ENCODE measurements around the gene CFAP99. TPM values are rescaled to one million over a fixed set of nuclear protein-coding genes. Genes with fewer than 3 reads are reported as not detected.

The CFAP99 gene
- total and polyA plus RNA-seq, 2 of the 8 experiments (the other 6 are each of a cell fraction or from before 2014, with no cell fraction given) = not detected

DNA sequence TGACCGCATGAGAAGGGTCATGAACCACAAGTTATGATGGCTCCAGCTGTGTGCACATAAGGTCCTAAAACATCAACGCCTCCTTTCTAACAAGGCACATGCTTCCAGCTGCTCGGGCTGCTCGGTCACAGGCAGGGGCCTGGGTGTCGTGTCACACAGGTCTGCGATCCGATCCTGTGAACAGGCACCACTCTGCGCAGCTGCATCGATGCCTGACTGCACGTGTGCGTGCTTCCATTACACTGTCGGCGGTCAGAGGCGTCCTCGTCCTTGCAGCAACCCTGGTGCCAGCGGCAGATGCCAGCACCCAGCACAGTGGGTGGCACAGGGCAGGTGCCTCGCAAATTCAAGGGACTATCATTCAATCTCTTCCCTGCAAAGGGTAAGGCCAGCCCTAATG lies 24.2 kb upstream of the CFAP99 start:
- H3K4me2 ChIP-seq (ENCODE audit: insufficient read depth in 1 of 2, low read depth in 2 of 2, low read length in 2 of 2) = no peak overlapping the region; a peak in 2 of 4 replicates
- H3K56ac ChIP-seq (replicated peaks; ENCODE audit: insufficient read length, low read depth, low read length) = no peak overlapping the region
- H3K4me1 ChIP-seq (replicated peaks in 1 of 4; ENCODE audit: control insufficient read depth in 3 of 4, insufficient read depth in 4 of 4, low read length in 3 of 4) = peaks cover 0 to 29% (median 14%) of the 10 kb centered on the region in 4 experiments; a peak in 6 of 7 replicates
- no peaks in the 10 kb centered on the region for H3K9me3 ChIP-seq (ENCODE audit: insufficient read depth in 2 of 2, low read depth in 1 of 2, low read length in 1 of 2)
- peaks cover 6% of the 10 kb centered on the region; the same call in 1 of the 2 replicates for H3K23me2 ChIP-seq (ENCODE audit: low read depth, low read length)
- H2BK12ac ChIP-seq (ENCODE audit: low read depth, low read length) = peak overlapping the region; percentile 86; the same call in 1 of the 2 replicates
- H2BK15ac ChIP-seq (ENCODE audit: low read length) = peak overlapping the region; percentile 77; the same call in 1 of the 2 replicates
- H3K4ac ChIP-seq (replicated peaks; ENCODE audit: insufficient read length, low read depth, low read length) = no peak overlapping the region
- H2BK5ac ChIP-seq (ENCODE audit: low read depth, low read length) = peak overlapping the region; percentile 78; the same call in 1 of the 2 replicates
- peak overlapping the region; percentile 85; the same call in 1 of the 2 replicates for H2AK5ac ChIP-seq (ENCODE audit: low read depth, low read length)
- H3K79me2 ChIP-seq (ENCODE audit: control insufficient read depth in 1 of 2, insufficient read depth in 2 of 2, low read length in 2 of 2) = no peaks in the 10 kb centered on the region
- H3K14ac ChIP-seq (ENCODE audit: insufficient read length) = no peak overlapping the region
- H4K91ac ChIP-seq (replicated peaks; ENCODE audit: insufficient read length, low read length) = peak overlapping the region; percentile 75
- ChIA-PET POLR2A (ENCODE audit: partially characterized antibody) (interaction anchor here (1.4 to 2.0 kb wide), 3 partner anchors 19 to 74 kb away, joined by 3 to 8 read pairs (median 5); partner anchors contain the start of gene RNF4), CTCF (ENCODE audit: partially characterized antibody) (interaction anchor here (0.8 to 3.6 kb wide), 6 partner anchors 8 to 178 kb away, joined by 3 to 18 read pairs (median 6); no protein-coding TSS in a partner anchor)
- no peaks in the 10 kb centered on the region for H3K36me3 ChIP-seq (ENCODE audit: control insufficient read depth in 2 of 4, insufficient read depth in 4 of 4, low read length in 3 of 4)
- H2AFZ ChIP-seq (ENCODE audit: low read length) = no peak overlapping the region
- H3K4me3 ChIP-seq (ENCODE audit: extremely low read depth in 1 of 4, insufficient read depth in 2 of 4, low read depth in 3 of 4, low read length in 4 of 4) = no peak overlapping the region
- H3K18ac ChIP-seq (ENCODE audit: extremely low read depth, low read length) = no peak overlapping the region
- 88% methylated on average over 17 of the region's 17 CpGs; no CpG with 5 or more reads in 1 of the 2 experiments for WGBS, 2 experiments (ENCODE audit: extremely low coverage in 1 of 2, insufficient coverage in 1 of 2, insufficient read length in 1 of 2, insufficient replicate concordance in 2 of 2, low coverage in 1 of 2, low lambda C conversion rate in 2 of 2, missing lambda C conversion rate in 1 of 2)
- DNase-seq (ENCODE audit: low read depth in 1 of 2, low spot score in 2 of 2) (no peak), FAIRE-seq (no peak)
- H4K8ac ChIP-seq (ENCODE audit: extremely low read depth, insufficient read depth, low read length) = no peak overlapping the region
- no peak overlapping the region for H3K23ac ChIP-seq (ENCODE audit: insufficient read length)
- H4K5ac ChIP-seq (ENCODE audit: insufficient read length, low read depth, low read length) = no peak overlapping the region
- H3K79me1 ChIP-seq (ENCODE audit: low read depth, low read length) = peaks cover 5% of the 10 kb centered on the region
- 0 out of 7 replicates have a peak overlapping the region, but pooled peaks of 1 of the 4 experiments have one; percentile 14 for H3K9ac ChIP-seq (replicated peaks in 1 of 4; ENCODE audit: extremely low read depth in 1 of 4, low read depth in 3 of 4, low read length in 3 of 4)
- H4K20me1 ChIP-seq (replicated peaks in 1 of 2; ENCODE audit: control insufficient read depth in 1 of 2, insufficient read depth in 2 of 2, low read length in 2 of 2) = no peaks in the 10 kb centered on the region
- no peaks in the 10 kb centered on the region for H3K27me3 ChIP-seq (replicated peaks in 1 of 4; ENCODE audit: control insufficient read depth in 3 of 4, extremely low read depth in 1 of 4, insufficient read depth in 3 of 4, low read length in 3 of 4)
- no peak overlapping the region; the same call in 1 of the 2 replicates for H2BK20ac ChIP-seq (ENCODE audit: low read length)
- H2BK120ac ChIP-seq (replicated peaks; ENCODE audit: low read depth, low read length) = no peak overlapping the region
- no peak overlapping the region for H3K27ac ChIP-seq (ENCODE audit: low read depth, low read length)
- TF ChIP-seq POU5F1 (IDR thresholded peaks at IDR 0.05; ENCODE audit: low read depth, low read length) (no peak), ZNF274 (IDR thresholded peaks at IDR 0.05; ENCODE audit: borderline replicate concordance, extremely low read depth, low read length) (no peak), RNF2 (IDR thresholded peaks at IDR 0.05; ENCODE audit: borderline replicate concordance, low read depth, low read length, missing control alignments, poor library complexity, severe bottlenecking) (no peak), RFX5 (IDR thresholded peaks at IDR 0.05; ENCODE audit: borderline replicate concordance, low read depth, low read length) (no peak), NRF1 (IDR thresholded peaks at IDR 0.05; ENCODE audit: low read depth, low read length) (no peak), POLR2A (IDR thresholded peaks at IDR 0.05; ENCODE audit: control extremely low read depth in 1 of 2, low read depth in 2 of 2, low read length in 2 of 2) (no peak), HDAC2 (IDR thresholded peaks at IDR 0.05; ENCODE audit: borderline replicate concordance in 1 of 2, low read depth in 2 of 2, low read length in 2 of 2) (no peak), FOSL1 (IDR thresholded peaks at IDR 0.05; ENCODE audit: insufficient read depth, low read depth, low read length) (no peak), CHD2 (IDR thresholded peaks at IDR 0.05; ENCODE audit: low read length) (no peak), CBX5 (IDR thresholded peaks at IDR 0.05; ENCODE audit: low read depth, low read length) (no peak), SRF (IDR thresholded peaks at IDR 0.05; ENCODE audit: low read depth, low read length) (no peak)
- TF ChIP-seq, protein P1, sequence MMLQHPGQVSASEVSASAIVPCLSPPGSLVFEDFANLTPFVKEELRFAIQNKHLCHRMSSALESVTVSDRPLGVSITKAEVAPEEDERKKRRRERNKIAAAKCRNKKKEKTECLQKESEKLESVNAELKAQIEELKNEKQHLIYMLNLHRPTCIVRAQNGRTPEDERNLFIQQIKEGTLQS (IDR thresholded peaks at IDR 0.05; ENCODE audit: insufficient read depth, low read depth, low read length) = no peak

Measured in H1 (cell line).